SK-N-SH (cell line): ENCODE results near the gene SLC66A1.

Experiments
- CTCF ChIP-seq: fragments of 200-600 bp; sonication (generic); IDR thresholded peaks from 2 replicates; pipeline ENCODE4 v1.6.1; 2017; ENCODE audit warnings: antibody characterized with exemption, mild to moderate bottlenecking, moderate library complexity
- MAX ChIP-seq: IDR thresholded peaks from 2 replicates; pipeline ENCODE4 v1.4.0; 2012; ENCODE audit warnings: low read depth
- PBX3 ChIP-seq: IDR thresholded peaks from 2 replicates; pipeline ENCODE4; 2012
- RCOR1 ChIP-seq: fragments of 150-350 bp; IDR thresholded peaks from 2 replicates; pipeline ENCODE4 v1.6.1; 2017; ENCODE audit warnings: antibody characterized with exemption, low read length
- REST ChIP-seq: IDR thresholded peaks from 2 replicates; pipeline ENCODE4 v1.6.1; 2012; ENCODE audit warnings: mild to moderate bottlenecking, low read depth, low read length, moderate library complexity
- RFX5 ChIP-seq: IDR thresholded peaks from 2 replicates; pipeline ENCODE4 v1.6.1; 2012; ENCODE audit warnings: mild to moderate bottlenecking, improper control_type of control experiment, low read length
- SMC3 ChIP-seq: IDR thresholded peaks from 2 replicates; pipeline ENCODE4 v1.6.1; 2012; ENCODE audit warnings: low read depth, low read length, improper control_type of control experiment
- TEAD4 ChIP-seq: IDR thresholded peaks from 2 replicates; pipeline ENCODE4 v1.4.0; 2012; ENCODE audit warnings: mild to moderate bottlenecking, borderline replicate concordance; ENCODE audit not compliant: insufficient read depth
- USF1 ChIP-seq: IDR thresholded peaks from 2 replicates; pipeline ENCODE4 v1.4.0; 2012; ENCODE audit warnings: low read depth, borderline replicate concordance

- TF ChIP-seq USF1 (no peak), RCOR1 (no peak), CTCF (no peak), PBX3 (no peak), TEAD4 (no peak), MAX (no peak), RFX5 (no peak), REST (no peak), SMC3 (no peak)
These were observed 883 bp downstream of the SLC66A1 start for GRCh38 chr1:19312782-19313635.
